ENCODE measurements around the gene FSTL4.

The FSTL4 gene

GRCh38 chr5:133423618-133424282 lies 188.6 kb downstream of the FSTL4 start:
- no peak for DNase-seq

GRCh38 chr5:133423011-133423617 lies 189.2 kb downstream of the FSTL4 start:
- no peak for DNase-seq

GRCh38 chr5:133421806-133422205 lies 190.5 kb downstream of the FSTL4 start:
- DNase-seq: no peak

- DNase-seq: no peak
Measured at GRCh38 chr5:133421394-133421793, 190.9 kb downstream of the FSTL4 start.

- no peak for DNase-seq
Measured at GRCh38 chr5:133420440-133421301, 191.7 kb downstream of the FSTL4 start.

- no peak for DNase-seq
Measured at GRCh38 chr5:133415906-133416305, 196.4 kb downstream of the FSTL4 start.

- no peak for DNase-seq
Measured at GRCh38 chr5:133415506-133415905, 196.8 kb downstream of the FSTL4 start.

- no peak for DNase-seq
Measured at GRCh38 chr5:133412661-133413060, 199.7 kb downstream of the FSTL4 start.

GRCh38 chr5:133410335-133410828 lies 202.0 kb downstream of the FSTL4 start:
- DNase-seq: no peak

GRCh38 chr5:133409210-133409674 lies 203.1 kb downstream of the FSTL4 start:
- no peak for DNase-seq

- DNase-seq: no peak
Measured at GRCh38 chr5:133408322-133408721, 204.0 kb downstream of the FSTL4 start.

GRCh38 chr5:133406977-133407632 lies 205.2 kb downstream of the FSTL4 start:
- no peak for DNase-seq

- DNase-seq: no peak
Measured at GRCh38 chr5:133406208-133406976, 205.9 kb downstream of the FSTL4 start.

GRCh38 chr5:133405275-133406034 lies 206.9 kb downstream of the FSTL4 start:
- no peak for DNase-seq

- no peak for DNase-seq
Measured at GRCh38 chr5:133404724-133405123, 207.6 kb downstream of the FSTL4 start.

GRCh38 chr5:133403741-133404364 lies 208.5 kb downstream of the FSTL4 start:
- no peak for DNase-seq

GRCh38 chr5:133402775-133403174 lies 209.6 kb downstream of the FSTL4 start:
- no peak for DNase-seq

GRCh38 chr5:133401731-133402347 lies 210.5 kb downstream of the FSTL4 start:
- DNase-seq: no peak

- no peak for DNase-seq
Measured at GRCh38 chr5:133400831-133401351, 211.4 kb downstream of the FSTL4 start.

GRCh38 chr5:133400120-133400519 lies 212.2 kb downstream of the FSTL4 start:
- DNase-seq: no peak

Measured in cortex of kidney (tissue), 1 donor.